MM.1S (cell line): ENCODE results near the gene FBLN2.

ENCODE experiments used
- CTCF ChIP-seq: fragments of 300-600 bp; sonication (generic); IDR thresholded peaks from 2 replicates; pipeline ENCODE4 v1.5.1; 2016; ENCODE audit warnings: antibody characterized with exemption, low read length, mixed read lengths
- EZH2 ChIP-seq: fragments of 300-600 bp; sonication (generic); optimal IDR thresholded peaks from 2 replicates; pipeline ENCODE3; 2017; ENCODE audit warnings: low read depth, mild to moderate bottlenecking, antibody characterized with exemption, low read length, mixed read lengths

DNA sequence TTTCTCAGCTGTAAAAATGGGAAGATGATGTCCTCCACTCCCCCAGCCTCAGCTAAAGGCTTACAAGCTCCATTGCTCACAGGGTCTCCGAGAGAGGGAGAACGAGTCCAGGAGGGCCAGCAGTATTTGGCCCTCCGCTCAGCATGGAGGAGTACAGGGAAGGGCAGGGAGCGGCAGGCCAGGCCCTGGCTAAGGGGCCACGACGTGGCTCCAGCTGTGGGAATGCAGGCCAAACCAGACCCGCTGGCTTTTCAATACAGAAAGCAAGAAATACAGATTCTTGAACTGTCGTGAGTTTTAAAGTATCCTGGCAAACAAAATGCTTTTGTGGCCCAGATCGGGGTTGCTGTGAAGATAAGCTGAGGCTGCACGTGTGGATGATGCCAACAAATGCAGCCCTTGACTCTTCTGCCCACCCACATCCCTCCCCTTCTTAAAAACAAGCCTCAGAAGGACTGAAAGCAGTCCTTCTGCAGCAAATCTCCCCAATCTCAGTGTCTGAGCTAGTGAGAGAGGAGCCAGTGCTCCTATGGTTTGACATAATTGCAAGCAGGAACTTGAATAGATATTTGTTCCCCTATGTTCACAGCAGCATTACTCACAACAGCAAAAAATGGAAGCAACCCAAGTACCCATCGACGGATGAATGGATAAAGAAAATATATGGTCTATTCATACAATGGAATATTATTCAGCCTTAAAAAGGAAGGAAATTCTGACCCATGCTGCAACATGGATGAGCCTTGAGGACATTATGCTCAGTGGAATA, 18.5 kb upstream of the FBLN2 start:
- TF ChIP-seq CTCF = no peak
- no peak for TF ChIP-seq EZH2
